Ovary (tissue), 3 donors: ENCODE data around the gene CELF6.

Experiments used
- CTCF ChIP-seq, 3 donors: fragments of 450-650 bp in 2 of 3; fragments of 200-600 bp in 1 of 3; IDR thresholded peaks; one replicate each; pipeline versions ENCODE4 v1.5.1 to v1.8.0; 2016 to 2022; ENCODE audit warnings: antibody characterized with exemption in 3 of 3, mild to moderate bottlenecking in 1 of 3
- EP300 ChIP-seq: sonication (generic); formaldehyde crosslinking; IDR thresholded peaks from one replicate; pipeline ENCODE4 v1.6.1; 2017; ENCODE audit warnings: antibody characterized with exemption
- donor health status: DM: no; HTN: no; CAD: no.

DNA sequence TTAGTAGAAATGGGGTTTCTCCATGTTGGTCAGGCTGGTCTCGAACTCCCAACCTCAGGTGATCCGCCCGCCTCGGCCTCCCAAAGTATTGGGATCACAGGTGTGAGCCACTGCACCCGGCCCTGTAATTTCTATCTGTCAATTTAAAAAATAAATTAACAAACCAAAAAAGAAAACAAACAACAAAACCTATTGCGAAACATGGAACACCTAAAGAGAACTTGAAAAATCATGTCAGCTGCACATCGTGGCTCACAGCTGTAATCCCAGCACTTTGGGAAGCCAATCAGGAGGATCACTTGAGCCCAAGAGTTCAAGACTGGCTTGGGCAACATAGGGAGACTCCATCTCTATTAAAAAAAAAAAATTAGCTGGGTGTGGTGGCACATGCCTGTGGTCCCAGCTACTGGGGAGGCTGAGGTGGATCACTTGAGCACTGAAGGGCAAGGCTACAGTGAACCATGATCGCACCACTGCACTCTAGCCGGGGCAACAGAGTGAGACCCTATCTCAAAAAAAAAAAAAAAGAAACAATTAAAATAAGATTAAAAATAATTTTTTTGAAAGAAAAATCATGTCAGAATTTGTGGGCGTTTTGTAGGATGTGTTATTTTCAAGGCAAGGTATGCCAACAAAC, 67.2 kb downstream of the CELF6 start:
- TF ChIP-seq EP300 (no peak), CTCF (IDR thresholded peaks at IDR 0.05) (no peak)
